ENCODE results near the gene TERT.

TERT gene

GRCh38 chr5:1215320-1216096, 79.4 kb downstream of the TERT start:
- no peak for DNase-seq

GRCh38 chr5:1214936-1215220, 80.0 kb downstream of the TERT start:
- DNase-seq: no peak

GRCh38 chr5:1214163-1214935, 80.5 kb downstream of the TERT start:
- DNase-seq: no peak

- DNase-seq: no peak
Measured at GRCh38 chr5:1213508-1214162, 81.2 kb downstream of the TERT start.

DNA sequence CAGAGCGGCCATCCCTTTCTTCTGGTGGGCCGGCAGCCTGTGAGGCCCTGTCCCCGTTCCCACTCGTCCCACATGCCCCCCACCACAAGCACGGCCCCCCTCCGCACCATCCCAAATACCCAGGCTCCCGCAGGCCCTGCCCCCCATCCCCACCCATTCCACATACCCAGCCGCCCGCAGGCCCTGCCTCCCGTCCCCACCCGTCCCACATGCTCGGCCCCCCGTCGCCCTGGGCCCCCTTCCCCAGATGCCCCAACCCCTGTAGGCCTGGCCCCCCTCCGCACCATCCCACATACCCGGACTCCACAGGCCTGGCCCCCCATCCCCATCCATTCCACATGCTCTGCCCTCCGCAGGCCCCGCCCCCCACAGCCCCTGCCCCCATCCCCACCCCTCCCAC, 82.0 kb downstream of the TERT start:
- no peak for DNase-seq

DNA sequence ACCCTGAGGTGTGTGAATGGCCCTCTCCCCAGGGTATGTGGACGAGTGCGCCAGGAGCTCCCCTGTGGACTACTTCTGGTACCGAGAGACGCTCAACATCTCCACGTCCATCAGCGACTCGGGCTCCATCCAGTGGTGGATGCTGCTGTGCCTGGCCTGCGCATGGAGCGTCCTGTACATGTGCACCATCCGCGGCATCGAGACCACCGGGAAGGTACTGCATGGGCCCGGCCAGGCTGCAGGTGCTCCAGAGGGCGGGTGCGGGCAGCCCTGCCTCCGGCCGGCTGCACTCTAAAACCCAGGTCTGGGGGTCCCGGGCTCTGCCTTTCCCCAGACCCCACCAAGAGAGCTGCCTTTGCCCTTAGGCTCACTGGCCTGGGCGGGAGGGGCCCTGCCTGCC, 82.6 kb downstream of the TERT start:
- DNase-seq: no peak

GRCh38 chr5:1211701-1212100, 83.2 kb downstream of the TERT start:
- DNase-seq: no peak

DNA sequence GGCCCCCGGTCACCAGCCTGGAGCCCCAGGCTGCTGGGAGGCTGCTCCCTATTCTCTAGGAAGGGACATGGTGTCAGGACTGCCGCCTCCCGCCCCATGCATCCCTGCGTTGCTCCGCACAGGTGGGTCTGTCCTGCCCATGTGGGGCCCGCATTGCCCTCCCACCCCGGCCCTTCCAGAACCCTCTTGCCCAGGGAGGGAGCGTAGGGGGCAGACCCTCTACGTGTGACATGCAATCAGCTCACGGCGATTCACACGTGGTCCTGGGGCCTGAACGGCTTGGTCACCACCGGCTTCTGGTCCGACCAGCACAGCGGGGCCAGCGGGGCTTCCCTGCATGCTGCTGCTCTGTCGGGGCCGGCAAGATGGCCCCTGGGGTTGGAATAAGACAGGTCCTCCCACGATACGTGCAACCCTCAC, 84.0 kb downstream of the TERT start:
- DNase-seq: no peak

DNA sequence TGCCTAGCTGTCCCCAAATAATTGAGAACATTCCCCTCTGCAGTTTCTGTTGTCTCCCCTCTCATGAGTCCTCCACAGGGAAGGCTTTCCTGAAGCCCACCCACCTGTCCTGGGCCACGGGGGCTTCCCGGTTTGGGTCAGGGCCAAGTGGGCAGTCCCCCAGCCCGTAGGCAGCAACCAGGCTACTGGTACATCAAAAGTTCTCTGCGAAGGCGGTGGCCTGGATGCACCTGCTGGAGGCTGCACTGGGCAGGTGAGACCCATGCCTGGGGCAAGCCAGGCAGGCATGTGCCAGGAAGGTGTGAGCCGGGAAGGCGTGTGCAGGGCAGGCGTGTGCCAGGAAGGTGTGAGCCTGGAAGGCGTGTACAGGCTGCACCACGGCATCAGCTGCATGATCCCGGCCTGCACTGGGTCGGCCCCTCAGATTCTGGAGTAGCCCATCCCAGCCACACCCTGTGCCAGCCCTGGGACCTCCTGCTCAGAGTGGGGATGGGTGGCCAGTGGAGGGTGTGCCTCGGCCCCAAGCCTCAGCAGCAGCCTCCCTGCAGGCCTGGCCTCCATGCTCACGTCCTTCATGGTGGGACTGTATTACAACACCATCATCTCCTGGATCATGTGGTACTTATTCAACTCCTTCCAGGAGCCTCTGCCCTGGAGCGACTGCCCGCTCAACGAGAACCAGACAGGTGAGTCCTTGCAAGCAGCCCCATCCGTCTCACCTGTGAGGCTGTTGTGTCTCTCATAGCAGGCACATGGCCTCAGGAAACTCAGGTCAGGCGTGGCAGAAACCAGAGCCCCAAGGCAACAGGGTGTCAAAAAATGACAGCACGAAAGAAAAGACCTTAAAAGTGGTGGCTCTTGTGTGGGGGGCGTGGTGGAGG, 84.7 kb downstream of the TERT start:
- DNase-seq: no peak

- DNase-seq: no peak
Measured at GRCh38 chr5:1209489-1209852, 85.4 kb downstream of the TERT start.

DNA sequence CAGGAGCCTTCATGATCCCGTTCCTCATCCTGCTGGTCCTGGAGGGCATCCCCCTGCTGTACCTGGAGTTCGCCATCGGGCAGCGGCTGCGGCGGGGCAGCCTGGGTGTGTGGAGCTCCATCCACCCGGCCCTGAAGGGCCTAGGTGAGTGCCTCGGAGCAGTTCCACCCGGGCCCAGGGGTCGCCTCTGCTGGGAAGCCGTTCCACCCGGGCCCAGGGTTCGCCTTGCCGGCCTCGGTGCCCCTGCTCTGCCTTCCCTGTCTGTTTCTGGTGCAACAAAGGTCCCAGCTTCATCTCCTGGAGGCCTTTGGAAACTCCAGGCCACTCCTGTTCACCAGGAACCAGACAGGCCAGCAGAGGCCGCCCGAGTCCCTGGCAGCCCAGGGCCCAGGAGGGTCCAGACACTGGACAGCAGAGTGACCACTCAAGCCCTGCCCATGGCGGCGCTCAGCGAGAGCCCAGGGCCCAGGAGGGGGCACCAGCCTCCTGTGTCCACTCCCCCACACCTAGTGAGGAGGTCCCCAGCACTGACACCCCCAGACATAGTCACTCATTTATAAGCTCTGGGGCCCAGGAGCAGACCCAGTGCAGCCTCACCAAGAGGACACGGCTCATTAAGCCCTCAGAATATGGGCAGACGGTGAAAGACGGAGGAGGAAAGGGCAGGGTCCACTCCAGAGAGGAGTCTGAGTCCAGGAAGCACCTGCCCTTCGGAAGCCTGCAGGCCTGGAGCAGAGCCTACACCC, 86.0 kb downstream of the TERT start:
- no peak for DNase-seq

DNA sequence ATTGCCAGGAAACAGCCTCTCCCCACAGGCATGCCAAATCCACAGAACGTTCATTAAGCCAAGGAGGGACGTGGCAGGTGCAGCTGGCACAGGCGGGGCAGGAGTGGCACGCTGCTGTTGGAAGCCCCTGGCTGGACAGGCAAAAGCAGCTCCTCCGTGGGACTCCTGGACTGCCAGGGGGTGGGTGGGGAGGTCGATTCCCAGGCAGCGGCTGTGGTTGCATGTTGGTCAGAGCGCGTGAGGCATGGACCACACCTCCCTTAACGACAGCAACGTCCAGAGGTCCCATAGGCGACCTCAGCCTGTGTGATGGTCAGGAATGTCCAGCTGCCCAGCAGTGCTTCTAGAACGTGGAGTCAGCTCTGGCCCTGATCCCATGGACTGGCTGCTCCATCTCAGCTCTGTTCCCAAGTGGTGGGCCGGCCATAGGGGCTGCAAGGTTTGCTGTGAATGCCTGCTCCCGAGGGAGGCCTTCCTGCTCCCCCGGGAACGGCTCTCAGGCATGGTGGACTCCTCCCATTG, 86.6 kb downstream of the TERT start:
- no peak for DNase-seq

- no peak for DNase-seq
Measured at GRCh38 chr5:1207555-1207954, 87.3 kb downstream of the TERT start.

- DNase-seq: no peak
Measured at GRCh38 chr5:1206521-1207412, 88.1 kb downstream of the TERT start.

- no peak for DNase-seq
Measured at GRCh38 chr5:1205255-1206180, 89.3 kb downstream of the TERT start.

DNA sequence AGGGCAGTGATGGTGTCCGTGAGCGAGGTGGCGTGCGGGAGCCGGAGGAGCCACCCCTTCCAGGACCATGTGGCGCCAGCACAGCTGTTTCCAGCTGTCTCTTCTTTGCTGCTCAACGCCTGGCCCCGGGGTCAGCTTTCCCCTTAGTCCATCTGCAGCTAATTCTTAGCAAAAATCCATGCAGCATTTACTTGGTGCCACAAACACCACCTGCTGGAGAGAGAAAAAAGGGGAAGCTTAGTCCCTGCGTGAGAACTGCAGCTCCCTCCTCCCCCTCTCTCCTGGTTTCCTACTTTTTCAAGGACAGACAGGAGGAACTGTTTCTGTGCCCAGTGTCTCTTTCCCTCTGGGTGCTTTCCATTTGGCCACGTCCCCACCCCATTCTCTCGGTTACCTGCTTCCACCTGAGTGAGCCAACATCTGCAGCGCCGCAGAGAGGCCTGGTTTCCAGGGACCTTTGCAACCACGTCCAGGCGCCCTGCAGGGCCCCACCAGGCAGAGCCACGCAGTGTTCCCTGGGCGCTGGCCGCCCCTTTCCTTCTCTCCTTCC, 90.1 kb downstream of the TERT start:
- no peak for DNase-seq

DNA sequence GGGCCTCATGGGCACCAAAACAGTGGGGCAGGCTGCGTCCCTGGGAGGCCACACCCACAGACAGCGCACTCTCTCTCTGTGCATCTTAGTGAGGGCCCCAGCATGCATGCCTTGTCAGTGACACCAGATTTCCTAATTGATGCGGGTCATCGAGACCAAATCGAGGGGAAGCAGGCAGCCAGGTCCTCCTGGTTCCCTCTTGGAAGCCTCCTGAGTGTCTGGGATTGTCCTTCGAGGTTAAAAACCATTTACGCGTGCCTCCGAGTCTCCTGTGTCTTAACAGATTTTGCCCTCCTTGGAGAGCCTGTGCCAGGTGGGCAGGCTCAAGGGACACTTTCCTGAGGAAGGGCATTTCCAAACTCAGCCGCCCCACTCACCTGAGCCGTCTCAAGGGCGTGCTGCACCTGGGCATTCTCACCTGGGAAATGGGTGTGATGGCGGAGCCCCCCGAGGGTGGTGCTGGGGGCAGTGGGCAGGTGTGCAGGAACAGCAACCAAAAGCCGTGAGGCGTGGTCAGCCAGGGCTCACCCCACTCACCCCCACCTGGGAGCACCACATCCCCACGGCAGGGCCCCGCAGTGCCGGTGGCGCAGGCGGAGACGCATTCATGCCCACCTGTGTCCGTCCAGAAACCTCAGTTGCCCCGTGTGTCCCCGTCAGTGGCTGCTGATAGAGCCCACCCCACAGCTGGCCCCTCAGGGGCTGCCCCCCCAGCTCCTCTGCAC, 90.7 kb downstream of the TERT start:
- DNase-seq: no peak

GRCh38 chr5:1203311-1203967, 91.4 kb downstream of the TERT start:
- DNase-seq: no peak

All from CD4-positive, alpha-beta T cell treated with Interleukin-6 for 4 hours (primary cell).